Superior temporal gyrus (tissue), 1 donor: ENCODE results near the gene ARHGEF7.

ENCODE experiments used
- DNase-seq: peaks from one replicate; pipeline ENCODE4 v3.0.0-alpha.2; 2016; ENCODE audit errors: extremely low spot score

ARHGEF7 gene

GRCh38 chr13:111225166-111225565 lies 110.1 kb downstream of the ARHGEF7 start:
- DNase-seq, result no peak

GRCh38 chr13:111225810-111226546 lies 110.9 kb downstream of the ARHGEF7 start:
- no peak for DNase-seq

GRCh38 chr13:111227405-111227804 lies 112.3 kb downstream of the ARHGEF7 start:
- no peak for DNase-seq

GRCh38 chr13:111228262-111229144 lies 113.4 kb downstream of the ARHGEF7 start:
- no peak for DNase-seq

GRCh38 chr13:111230385-111230930 lies 115.3 kb downstream of the ARHGEF7 start:
- no peak for DNase-seq

- DNase-seq, result no peak
Observed at GRCh38 chr13:111232191-111232590, 117.1 kb downstream of the ARHGEF7 start.

- no peak for DNase-seq
Observed at GRCh38 chr13:111233080-111233479, 118.0 kb downstream of the ARHGEF7 start.

- no peak for DNase-seq
Observed at GRCh38 chr13:111239764-111240670, 124.9 kb downstream of the ARHGEF7 start.

GRCh38 chr13:111241006-111241755 lies 126.1 kb downstream of the ARHGEF7 start:
- DNase-seq, result peak; percentile 97

GRCh38 chr13:111241862-111242261 lies 126.8 kb downstream of the ARHGEF7 start:
- peak; percentile 49 for DNase-seq

- DNase-seq, result no peak
Observed at GRCh38 chr13:111242585-111242984, 127.5 kb downstream of the ARHGEF7 start.

GRCh38 chr13:111243981-111244380 lies 128.9 kb downstream of the ARHGEF7 start:
- no peak for DNase-seq

GRCh38 chr13:111245576-111246384 lies 130.7 kb downstream of the ARHGEF7 start:
- DNase-seq, result no peak

GRCh38 chr13:111247552-111247951 lies 132.4 kb downstream of the ARHGEF7 start:
- DNase-seq, result no peak

GRCh38 chr13:111248822-111249221 lies 133.7 kb downstream of the ARHGEF7 start:
- no peak for DNase-seq

- peak; percentile 57 for DNase-seq
Observed at GRCh38 chr13:111249637-111250360, 134.7 kb downstream of the ARHGEF7 start.

- DNase-seq, result no peak
Observed at GRCh38 chr13:111251646-111252445, 136.7 kb downstream of the ARHGEF7 start.
